ENCODE results near the gene GLT6D1. TPM values are rescaled to one million over a fixed set of nuclear protein-coding genes. Genes with fewer than 3 reads are reported as not detected.

The GLT6D1 gene
- total RNA-seq, 1 donor, result not detected

- TF ChIP-seq CTCF (IDR thresholded peaks at IDR 0.05; ENCODE audit: insufficient read depth, low read length), result no peak
- no peak overlapping the region for H3K4me3 ChIP-seq (ENCODE audit: low read depth, low read length)
- no peak for DNase-seq (ENCODE audit: low read depth)
Observed at GRCh38 chr9:135616619-135617537, 22.5 kb downstream of the GLT6D1 start.

- no peak for TF ChIP-seq CTCF (IDR thresholded peaks at IDR 0.05; ENCODE audit: insufficient read depth, low read length)
- H3K4me3 ChIP-seq (ENCODE audit: low read depth, low read length), result no peak overlapping the region
- DNase-seq (ENCODE audit: low read depth), result no peak
Observed at GRCh38 chr9:135615666-135616618, 23.4 kb downstream of the GLT6D1 start.

- no peak for TF ChIP-seq CTCF (IDR thresholded peaks at IDR 0.05; ENCODE audit: insufficient read depth, low read length)
- no peak overlapping the region for H3K4me3 ChIP-seq (ENCODE audit: low read depth, low read length)
- DNase-seq (ENCODE audit: low read depth), result no peak
Observed at GRCh38 chr9:135614821-135615665, 24.3 kb downstream of the GLT6D1 start.

GRCh38 chr9:135613946-135614805 lies 25.2 kb downstream of the GLT6D1 start:
- no peak for TF ChIP-seq CTCF (IDR thresholded peaks at IDR 0.05; ENCODE audit: insufficient read depth, low read length)
- no peak for DNase-seq (ENCODE audit: low read depth)
- no peak overlapping the region for H3K4me3 ChIP-seq (ENCODE audit: low read depth, low read length)

GRCh38 chr9:135612981-135613910 lies 26.1 kb downstream of the GLT6D1 start:
- no peak for DNase-seq (ENCODE audit: low read depth)
- no peak for TF ChIP-seq CTCF (IDR thresholded peaks at IDR 0.05; ENCODE audit: insufficient read depth, low read length)

More at GRCh38 chr9:135612981-135613910, 26.1 kb downstream of the GLT6D1 start:
- H3K4me3 ChIP-seq (ENCODE audit: low read depth, low read length), result no peak overlapping the region

Data from fibroblast of the aortic adventitia (primary cell).